ENCODE measurements around the gene MMRN2. TPM values are rescaled to one million over a fixed set of nuclear protein-coding genes. Genes with fewer than 3 reads are reported as not detected.
"Not testable (repeated sequence)": the region's sequence is repeated elsewhere in the genome, so short reads cannot be mapped to it uniquely, and the experiment has no call there.

MMRN2 gene
- total RNA-seq, 2 donors from 2014 or later = 57.0 to 81.3 TPM

DNA sequence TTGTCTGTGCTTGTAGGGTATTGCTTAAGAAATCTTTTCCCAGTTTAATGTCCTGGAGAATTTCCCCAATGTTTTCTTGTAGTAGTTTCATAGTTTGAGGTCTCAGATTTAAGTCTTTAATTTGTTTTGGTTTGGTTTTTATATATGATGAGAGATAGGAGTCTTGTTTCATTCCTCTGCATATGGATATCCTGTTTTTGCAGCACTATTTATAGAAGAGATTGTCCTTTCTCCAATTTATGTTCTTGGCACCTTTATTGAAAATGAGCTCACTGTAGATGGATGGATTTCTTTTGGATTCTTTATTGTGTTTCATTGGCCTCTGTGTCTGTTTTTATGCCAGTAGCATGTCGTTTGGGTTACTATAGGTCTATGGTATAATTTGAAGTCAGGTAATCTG is 31.1 kb upstream of the MMRN2 start:
- Histone ChIP-seq H3K4me1 (no peaks in the 10 kb centered on the region), H3K27me3 (no peaks in the 10 kb centered on the region), H3K27ac (no peak overlapping the region), H3K9me3 (no peaks in the 10 kb centered on the region), H3K36me3 (peaks cover 1% of the 10 kb centered on the region), H3K4me3 (no peak overlapping the region)
- no peak for DNase-seq (ENCODE audit: low spot score)
- TF ChIP-seq, protein P1, sequence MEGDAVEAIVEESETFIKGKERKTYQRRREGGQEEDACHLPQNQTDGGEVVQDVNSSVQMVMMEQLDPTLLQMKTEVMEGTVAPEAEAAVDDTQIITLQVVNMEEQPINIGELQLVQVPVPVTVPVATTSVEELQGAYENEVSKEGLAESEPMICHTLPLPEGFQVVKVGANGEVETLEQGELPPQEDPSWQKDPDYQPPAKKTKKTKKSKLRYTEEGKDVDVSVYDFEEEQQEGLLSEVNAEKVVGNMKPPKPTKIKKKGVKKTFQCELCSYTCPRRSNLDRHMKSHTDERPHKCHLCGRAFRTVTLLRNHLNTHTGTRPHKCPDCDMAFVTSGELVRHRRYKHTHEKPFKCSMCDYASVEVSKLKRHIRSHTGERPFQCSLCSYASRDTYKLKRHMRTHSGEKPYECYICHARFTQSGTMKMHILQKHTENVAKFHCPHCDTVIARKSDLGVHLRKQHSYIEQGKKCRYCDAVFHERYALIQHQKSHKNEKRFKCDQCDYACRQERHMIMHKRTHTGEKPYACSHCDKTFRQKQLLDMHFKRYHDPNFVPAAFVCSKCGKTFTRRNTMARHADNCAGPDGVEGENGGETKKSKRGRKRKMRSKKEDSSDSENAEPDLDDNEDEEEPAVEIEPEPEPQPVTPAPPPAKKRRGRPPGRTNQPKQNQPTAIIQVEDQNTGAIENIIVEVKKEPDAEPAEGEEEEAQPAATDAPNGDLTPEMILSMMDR (IDR thresholded peaks at IDR 0.05) = no peak

DNA sequence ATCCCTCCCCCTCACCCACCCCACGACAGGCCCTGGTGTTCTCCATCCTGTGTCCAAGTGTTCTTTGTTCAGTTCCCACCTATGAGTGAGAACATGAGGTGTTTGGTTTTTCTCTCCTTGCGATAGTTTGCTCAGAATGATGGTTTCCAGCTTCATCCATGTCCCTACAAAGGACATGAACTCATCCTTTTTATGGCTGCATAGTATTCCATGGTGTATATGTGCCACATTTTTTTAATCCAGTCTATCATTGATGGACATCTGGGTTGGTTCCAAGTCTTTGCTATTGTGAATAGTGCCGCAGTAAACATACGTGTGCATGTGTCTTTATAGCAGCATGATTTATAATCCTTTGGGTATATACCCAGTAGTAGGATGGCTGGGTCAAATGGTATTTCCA is 27.1 kb upstream of the MMRN2 start:
- not testable (repeated sequence) for H3K36me3 ChIP-seq; H3K27me3 ChIP-seq; DNase-seq (ENCODE audit: low spot score); H3K27ac ChIP-seq; H3K4me3 ChIP-seq; H3K9me3 ChIP-seq
- peaks cover 0 to 15% of the 10 kb centered on the region in 2 donors for H3K4me1 ChIP-seq

DNA sequence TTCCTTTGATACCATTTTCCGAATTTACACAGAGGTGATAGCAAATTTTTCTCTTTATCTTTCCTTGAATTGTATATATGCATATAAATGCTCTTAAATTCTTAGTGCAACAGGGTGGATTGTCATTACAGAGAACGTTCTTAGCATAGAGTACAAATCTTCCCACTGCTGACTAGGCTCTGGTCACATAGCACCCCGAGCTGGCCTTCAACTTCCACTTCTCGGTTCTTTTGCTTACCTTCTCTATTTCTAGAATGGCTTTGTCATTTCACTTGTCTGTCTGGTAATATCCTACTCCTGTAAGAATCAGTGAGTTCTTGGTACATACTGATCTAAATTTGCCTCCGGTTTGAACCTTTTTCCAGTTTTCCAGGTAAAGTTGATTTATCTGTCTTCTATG is 24.3 kb upstream of the MMRN2 start:
- Histone ChIP-seq H3K27ac (no peak overlapping the region), H3K9me3 (no peaks in the 10 kb centered on the region), H3K4me3 (no peak overlapping the region), H3K4me1 (peaks cover 0 to 18% of the 10 kb centered on the region in 2 donors), H3K27me3 (no peaks in the 10 kb centered on the region), H3K36me3 (no peaks in the 10 kb centered on the region)
- DNase-seq (ENCODE audit: low spot score) = no peak
- TF ChIP-seq, protein P1 (IDR thresholded peaks at IDR 0.05) = no peak

DNA sequence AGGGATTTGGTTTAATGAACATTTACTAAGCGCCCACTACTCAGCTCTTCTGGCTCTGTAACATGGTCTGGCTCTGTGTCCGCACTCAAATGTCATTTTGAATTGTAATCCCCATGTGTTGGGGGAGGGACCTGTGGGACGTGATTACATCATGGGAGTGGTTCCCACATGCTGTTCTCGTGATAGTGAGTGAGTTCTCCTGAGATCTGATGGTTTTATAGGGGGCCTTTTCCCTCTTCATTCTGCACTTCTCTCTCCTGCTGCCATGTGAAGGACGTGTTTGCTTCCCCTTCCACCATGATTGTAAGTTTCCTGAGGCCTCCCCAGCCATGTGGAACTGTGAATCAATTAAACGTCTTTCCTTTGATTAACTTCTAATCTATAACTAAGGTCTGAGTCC is 23.6 kb upstream of the MMRN2 start:
- Histone ChIP-seq H3K27ac (peak overlapping the region; percentile 73), H3K4me1 (peaks cover 0 to 18% of the 10 kb centered on the region in 2 donors)
- not testable (repeated sequence) for H3K27me3 ChIP-seq; H3K9me3 ChIP-seq; DNase-seq (ENCODE audit: low spot score); H3K36me3 ChIP-seq; H3K4me3 ChIP-seq

DNA sequence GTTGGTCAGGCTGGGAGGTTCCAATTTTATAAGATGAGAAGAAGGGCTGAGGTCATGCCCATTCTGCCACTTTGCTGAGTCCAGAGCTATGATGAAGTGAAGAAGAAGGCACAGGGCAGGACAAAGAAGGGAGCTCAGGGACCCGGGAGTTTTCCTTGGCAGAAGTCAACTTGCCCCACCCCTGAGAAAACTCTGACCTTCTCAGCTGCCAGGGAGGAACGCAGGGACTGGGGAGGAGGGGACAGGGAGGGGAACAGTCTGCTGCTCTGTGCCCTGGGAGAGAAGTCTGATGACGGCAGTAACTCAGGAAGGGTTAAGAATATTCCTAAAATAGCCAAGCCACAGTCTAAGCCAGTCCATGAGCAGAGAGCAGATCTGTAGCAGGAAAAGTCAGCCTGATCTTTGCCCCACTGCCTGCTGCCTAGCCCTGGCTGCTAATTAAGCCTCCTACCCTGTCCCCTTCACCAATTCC is 22.6 kb upstream of the MMRN2 start:
- no peaks in the 10 kb centered on the region for H3K36me3 ChIP-seq
- no peak overlapping the region for H3K4me3 ChIP-seq
- H3K9me3 ChIP-seq = no peaks in the 10 kb centered on the region
- TF ChIP-seq, protein P1 (IDR thresholded peaks at IDR 0.05) = no peak
- H3K4me1 ChIP-seq = peaks cover 0 to 18% of the 10 kb centered on the region in 2 donors
- DNase-seq (ENCODE audit: low spot score) = peak; percentile 77
- H3K27ac ChIP-seq = peak overlapping the region; percentile 73
- H3K27me3 ChIP-seq = no peaks in the 10 kb centered on the region

DNA sequence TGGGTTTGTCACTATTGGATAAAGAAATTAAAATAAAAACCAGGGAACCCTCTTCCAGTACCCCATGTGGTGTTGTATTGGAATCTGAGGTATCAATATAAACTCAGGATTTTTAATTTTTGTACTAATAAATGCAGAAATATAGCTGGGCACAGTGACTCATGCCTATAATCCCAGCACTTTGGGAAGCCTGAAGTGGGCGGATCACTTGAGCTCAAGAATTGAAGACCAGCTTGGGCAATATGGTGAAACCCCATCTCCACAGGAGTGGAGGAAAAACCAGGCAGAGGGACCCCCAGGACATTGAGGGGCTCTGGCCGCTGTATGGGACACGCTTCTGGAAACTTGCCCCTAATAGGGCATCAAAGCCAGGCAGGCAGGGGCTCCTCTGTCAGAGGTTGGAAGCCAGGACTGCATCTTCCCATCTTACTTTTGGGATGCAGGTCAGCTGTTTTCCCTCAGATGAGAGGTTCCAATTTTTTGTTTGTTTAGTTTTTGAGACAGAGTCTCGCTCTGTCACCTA is 21.9 kb upstream of the MMRN2 start:
- peaks cover 0 to 18% of the 10 kb centered on the region in 2 donors for H3K4me1 ChIP-seq
- peak overlapping the region; percentile 73 for H3K27ac ChIP-seq
- H3K4me3 ChIP-seq = no peak overlapping the region
- no peaks in the 10 kb centered on the region for H3K9me3 ChIP-seq
- TF ChIP-seq, protein P1 (IDR thresholded peaks at IDR 0.05) = no peak
- no peak for DNase-seq (ENCODE audit: low spot score)
- H3K36me3 ChIP-seq = no peaks in the 10 kb centered on the region
- H3K27me3 ChIP-seq = no peaks in the 10 kb centered on the region

DNA sequence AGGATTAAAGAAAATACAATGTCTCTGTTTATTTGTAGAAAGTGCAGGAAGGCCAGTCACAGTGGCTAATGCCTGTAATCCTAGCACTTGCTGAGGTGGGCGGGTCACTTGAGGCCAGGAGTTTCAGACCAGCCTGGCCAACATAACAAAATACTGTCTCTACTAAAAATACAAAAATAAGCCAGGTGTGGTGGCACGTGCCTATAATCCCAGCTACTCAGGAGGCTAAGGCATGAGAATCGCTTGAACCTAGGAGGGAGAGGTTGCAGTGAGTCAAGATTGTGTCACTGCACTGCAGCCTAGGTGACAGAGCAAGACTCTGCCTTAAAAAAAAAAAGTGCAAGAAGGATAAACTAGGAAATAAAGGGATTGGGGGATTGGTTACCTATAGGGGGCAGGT is 21.0 kb upstream of the MMRN2 start:
- not testable (repeated sequence) for H3K27me3 ChIP-seq; H3K9me3 ChIP-seq; H3K4me3 ChIP-seq; H3K36me3 ChIP-seq; DNase-seq (ENCODE audit: low spot score)
- peak overlapping the region; percentile 27 to 60 for H3K27ac ChIP-seq
- peaks cover 0 to 18% of the 10 kb centered on the region in 2 donors for H3K4me1 ChIP-seq

Data from right atrium auricular region (tissue), 2 donors.